Measurements from ENCODE around the gene GPHN. TPM values are rescaled to one million over a fixed set of nuclear protein-coding genes. Genes with fewer than 3 reads are reported as not detected.
"Not testable (repeated sequence)": the region's sequence is repeated elsewhere in the genome, so short reads cannot be mapped to it uniquely, and the experiment has no call there.

GPHN gene
- total and polyA plus RNA-seq, 8 donors, result 15.7 to 98.7 (median 35.7) TPM

GRCh38 chr14:67056684-67057083 lies 548.7 kb downstream of the GPHN start:
- WGBS, 5 donors, result 91 to 99% (median 96%) methylated on average over 4 to 21 of the region's 21 CpGs
- no peaks in the 10 kb centered on the region for H3K4me1 ChIP-seq
- intact Hi-C loops (cut with DNase I; ENCODE audit: low total_unique reads), result no loop called here
- DNase-seq, result no peak
- H3K27me3 ChIP-seq, result no peaks in the 10 kb centered on the region
- TF ChIP-seq POLR2AphosphoS5 (IDR thresholded peaks at IDR 0.05) (no peak), POLR2A (IDR thresholded peaks at IDR 0.05) (no peak), EP300 (IDR thresholded peaks at IDR 0.05) (no peak)
- TF ChIP-seq, protein P1, sequence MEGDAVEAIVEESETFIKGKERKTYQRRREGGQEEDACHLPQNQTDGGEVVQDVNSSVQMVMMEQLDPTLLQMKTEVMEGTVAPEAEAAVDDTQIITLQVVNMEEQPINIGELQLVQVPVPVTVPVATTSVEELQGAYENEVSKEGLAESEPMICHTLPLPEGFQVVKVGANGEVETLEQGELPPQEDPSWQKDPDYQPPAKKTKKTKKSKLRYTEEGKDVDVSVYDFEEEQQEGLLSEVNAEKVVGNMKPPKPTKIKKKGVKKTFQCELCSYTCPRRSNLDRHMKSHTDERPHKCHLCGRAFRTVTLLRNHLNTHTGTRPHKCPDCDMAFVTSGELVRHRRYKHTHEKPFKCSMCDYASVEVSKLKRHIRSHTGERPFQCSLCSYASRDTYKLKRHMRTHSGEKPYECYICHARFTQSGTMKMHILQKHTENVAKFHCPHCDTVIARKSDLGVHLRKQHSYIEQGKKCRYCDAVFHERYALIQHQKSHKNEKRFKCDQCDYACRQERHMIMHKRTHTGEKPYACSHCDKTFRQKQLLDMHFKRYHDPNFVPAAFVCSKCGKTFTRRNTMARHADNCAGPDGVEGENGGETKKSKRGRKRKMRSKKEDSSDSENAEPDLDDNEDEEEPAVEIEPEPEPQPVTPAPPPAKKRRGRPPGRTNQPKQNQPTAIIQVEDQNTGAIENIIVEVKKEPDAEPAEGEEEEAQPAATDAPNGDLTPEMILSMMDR (IDR thresholded peaks at IDR 0.05), result no peak
- no peak overlapping the region for H3K27ac ChIP-seq
- H3K36me3 ChIP-seq, result peaks cover 0 to 23% (median 15%) of the 10 kb centered on the region in 4 donors
- no peak overlapping the region for H3K4me3 ChIP-seq
- peaks cover 0 to 16% (median 4%) of the 10 kb centered on the region in 4 donors for H3K9me3 ChIP-seq

GRCh38 chr14:67059596-67059995 lies 551.6 kb downstream of the GPHN start:
- 27 to 49% (median 32%) methylated on average over 3 of the region's 3 CpGs for WGBS, 5 donors
- TF ChIP-seq POLR2AphosphoS5 (IDR thresholded peaks at IDR 0.05), result no peak
- no peak for TF ChIP-seq EP300 (IDR thresholded peaks at IDR 0.05)
- TF ChIP-seq POLR2A (IDR thresholded peaks at IDR 0.05), result no peak
- TF ChIP-seq, protein P1 (IDR thresholded peaks at IDR 0.05), result no peak
- H3K9me3 ChIP-seq, result peaks cover 0 to 18% (median 6%) of the 10 kb centered on the region in 4 donors
- DNase-seq, result no peak
- intact Hi-C loops (cut with DNase I; ENCODE audit: low total_unique reads), result no loop called here
- no peak overlapping the region for H3K27ac ChIP-seq
- no peaks in the 10 kb centered on the region for H3K27me3 ChIP-seq
- no peaks in the 10 kb centered on the region for H3K4me1 ChIP-seq
- H3K36me3 ChIP-seq, result peaks cover 0 to 39% (median 24%) of the 10 kb centered on the region in 4 donors
- no peak overlapping the region for H3K4me3 ChIP-seq

DNA sequence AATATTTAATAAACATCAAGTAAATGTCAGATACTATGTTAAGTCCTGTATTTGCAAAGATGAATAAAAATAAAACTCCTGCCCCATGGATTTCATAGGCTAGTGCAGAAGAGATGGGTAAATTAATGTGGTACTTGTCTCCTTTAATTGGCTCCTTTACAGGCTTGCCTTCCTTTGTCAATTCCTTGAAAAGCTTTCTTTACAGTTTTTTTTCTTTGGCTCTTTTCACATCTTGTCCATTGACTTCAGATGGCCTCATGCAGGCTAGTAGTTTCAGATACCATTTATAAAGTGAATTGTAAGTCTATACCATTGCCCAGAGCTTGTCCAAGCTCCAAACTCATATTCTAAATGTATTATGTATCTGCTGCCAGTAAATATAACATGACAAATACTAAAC lies 552.6 kb downstream of the GPHN start:
- intact Hi-C loops (cut with DNase I; ENCODE audit: low total_unique reads), result no loop called here
- TF ChIP-seq POLR2A (IDR thresholded peaks at IDR 0.05) (no peak), POLR2AphosphoS5 (IDR thresholded peaks at IDR 0.05) (no peak), EP300 (IDR thresholded peaks at IDR 0.05) (no peak)
- TF ChIP-seq, protein P1 (IDR thresholded peaks at IDR 0.05), result no peak
- Histone ChIP-seq H3K27me3 (no peaks in the 10 kb centered on the region), H3K4me1 (no peaks in the 10 kb centered on the region), H3K9me3 (peaks cover 0 to 18% (median 6%) of the 10 kb centered on the region in 4 donors), H3K27ac (no peak overlapping the region), H3K4me3 (no peak overlapping the region), H3K36me3 (peaks cover 0 to 39% (median 24%) of the 10 kb centered on the region in 4 donors)
- DNase-seq, result no peak

DNA sequence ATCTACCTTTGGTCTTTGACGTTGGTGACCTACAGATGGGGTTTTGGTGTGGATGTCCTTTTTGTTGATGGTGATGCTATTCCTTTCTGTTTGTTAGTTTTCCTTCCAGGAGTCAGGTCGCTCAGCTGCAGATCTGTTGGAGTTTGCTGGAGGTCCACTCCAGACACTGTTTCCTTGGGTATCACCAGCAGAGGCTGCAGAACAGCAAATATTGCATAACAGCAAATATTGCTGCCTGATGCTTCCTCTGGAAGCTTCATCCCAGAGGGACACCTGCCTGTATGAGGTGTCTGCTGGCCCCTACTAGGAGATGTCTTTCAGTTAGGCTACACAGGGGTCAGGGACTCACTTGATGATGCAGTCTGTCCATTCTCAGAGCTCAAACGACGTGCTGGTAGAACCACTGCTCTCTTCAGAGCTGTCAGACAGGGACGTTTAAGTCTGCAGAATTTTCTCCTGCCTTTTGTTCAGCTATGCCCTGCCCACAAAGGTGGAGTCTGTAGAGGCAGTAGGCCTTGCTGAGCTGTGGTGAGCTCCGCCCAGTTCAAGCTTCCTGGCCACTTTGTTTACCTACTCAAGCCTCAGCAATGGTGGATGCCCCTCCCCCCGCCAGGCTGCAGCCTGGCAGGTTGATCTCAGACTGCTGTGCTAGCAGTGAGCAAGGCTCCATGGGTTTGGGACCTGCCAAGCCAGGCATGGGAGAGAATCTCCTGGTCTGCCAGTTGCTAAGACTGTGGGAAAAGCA lies 559.3 kb downstream of the GPHN start:
- Histone ChIP-seq H3K27ac (peak overlapping the region in 1 of 5 donors; percentile 34), H3K36me3 (peaks cover 0 to 17% (median 5%) of the 10 kb centered on the region in 4 donors), H3K4me1 (peaks cover 0 to 22% (median 11%) of the 10 kb centered on the region in 4 donors)
- H3K27me3 ChIP-seq; intact Hi-C loops (cut with DNase I; ENCODE audit: low total_unique reads); H3K9me3 ChIP-seq; H3K4me3 ChIP-seq: not testable (repeated sequence)
- 67 to 89% (median 69%) methylated on average over 6 to 7 of the region's 7 CpGs for WGBS, 5 donors
- peak; percentile 28 to 47 for DNase-seq

DNA sequence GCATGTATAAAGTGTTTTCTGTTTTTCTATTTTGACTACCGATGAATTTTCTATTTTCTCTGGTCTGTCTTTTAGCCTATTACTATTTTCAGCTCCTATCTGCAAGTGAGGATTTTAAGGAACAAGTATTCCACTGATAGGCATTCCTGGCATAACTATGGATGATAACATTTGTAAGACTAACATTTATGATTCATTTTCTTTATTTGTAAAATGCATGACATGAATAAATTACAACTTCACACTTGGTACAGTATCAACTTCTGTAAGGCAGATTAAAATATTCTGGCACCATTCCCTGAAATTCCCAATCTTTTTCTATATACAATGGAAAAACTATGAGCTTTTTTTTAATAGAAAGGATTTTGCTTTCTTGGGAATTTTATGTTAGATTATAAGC lies 560.3 kb downstream of the GPHN start:
- intact Hi-C loops (cut with DNase I; ENCODE audit: low total_unique reads), result no loop called here
- no peak for TF ChIP-seq POLR2A (IDR thresholded peaks at IDR 0.05)
- TF ChIP-seq EP300 (IDR thresholded peaks at IDR 0.05), result no peak
- TF ChIP-seq POLR2AphosphoS5 (IDR thresholded peaks at IDR 0.05), result no peak
- TF ChIP-seq, protein P1 (IDR thresholded peaks at IDR 0.05), result no peak
- peaks cover 0 to under 1% (median 0%) of the 10 kb centered on the region in 4 donors for H3K9me3 ChIP-seq
- H3K4me1 ChIP-seq, result peaks cover 0 to 22% (median 11%) of the 10 kb centered on the region in 4 donors
- no peaks in the 10 kb centered on the region for H3K27me3 ChIP-seq
- WGBS, 5 donors, result 70 to 89% (median 79%) methylated on average over 1 of the region's 1 CpG
- no peak for DNase-seq
- peaks cover 0 to 7% (median 0%) of the 10 kb centered on the region in 4 donors for H3K36me3 ChIP-seq
- H3K4me3 ChIP-seq, result no peak overlapping the region
- H3K27ac ChIP-seq, result peak overlapping the region in 1 of 5 donors; percentile 20
